CD4-positive, alpha-beta T cell treated with Interleukin-6 for 4 hours (primary cell): Measurements from ENCODE around the gene OMP.

Source experiments
- DNase-seq: peaks from one replicate; pipeline ENCODE4 v3.0.0-alpha.2; 2020; ENCODE audit warnings: mixed read lengths

OMP gene

DNA sequence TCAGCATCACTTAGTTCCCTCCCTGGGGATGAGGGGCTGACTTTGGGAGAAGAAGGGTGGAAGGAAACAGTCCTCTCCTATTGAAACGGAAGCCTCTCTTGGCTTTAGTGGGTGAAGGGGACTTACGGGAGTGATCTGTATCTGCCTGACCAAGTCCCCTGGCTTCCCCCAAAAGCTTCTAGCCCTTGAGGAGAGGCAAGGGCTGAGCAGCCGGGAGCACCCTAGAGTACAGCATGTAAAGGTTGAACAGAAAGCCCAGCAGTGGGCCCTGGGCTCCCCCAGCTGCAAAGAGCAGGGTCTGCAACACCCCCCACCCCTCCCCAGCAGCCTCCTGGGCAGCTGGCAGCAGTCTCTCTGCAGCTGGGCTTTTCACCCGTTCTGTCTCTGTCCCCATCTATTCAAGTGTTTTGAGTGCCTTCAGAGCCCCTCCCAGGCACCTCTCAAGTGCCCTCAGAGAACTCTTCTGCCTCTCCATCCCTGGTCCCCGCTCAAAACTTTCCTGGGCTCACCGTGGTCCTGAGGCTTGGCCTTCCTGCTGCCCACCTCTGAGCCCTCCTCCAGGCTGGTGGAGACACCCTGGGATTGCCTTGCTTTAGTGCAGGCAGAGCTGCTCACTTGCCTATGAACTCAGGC lies 33.2 kb upstream of the OMP start:
- DNase-seq, result no peak

DNA sequence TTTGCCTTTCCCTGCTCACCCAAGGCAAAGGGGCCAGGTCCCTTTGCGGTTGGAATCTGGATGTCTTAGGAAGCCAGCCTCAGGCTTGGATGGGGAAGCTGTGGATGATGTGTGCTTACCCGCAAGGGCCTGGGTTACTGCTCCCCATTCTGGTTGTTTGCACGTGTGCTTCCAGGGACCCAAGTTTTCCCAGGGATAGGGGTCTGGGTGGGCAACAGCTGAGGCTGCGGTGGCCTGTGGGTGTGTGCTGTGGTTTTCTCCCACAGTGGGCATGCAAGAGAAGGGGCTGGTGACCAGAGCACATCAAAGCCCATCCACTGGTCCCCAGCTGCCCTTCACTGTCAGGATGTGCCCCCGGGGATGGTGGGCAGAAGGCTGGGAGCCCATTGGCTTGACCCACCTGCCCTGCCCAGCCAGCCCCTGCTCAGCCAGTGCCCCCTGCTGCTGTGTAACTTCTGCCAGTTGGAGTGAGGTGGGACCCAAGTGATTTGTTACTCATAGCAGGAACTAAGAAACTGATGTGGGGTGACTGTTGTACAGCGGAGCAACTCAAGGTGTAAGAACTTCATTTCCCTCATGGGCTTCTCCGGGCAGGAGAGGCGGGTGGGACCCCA lies 32.6 kb upstream of the OMP start:
- DNase-seq, result no peak

DNA sequence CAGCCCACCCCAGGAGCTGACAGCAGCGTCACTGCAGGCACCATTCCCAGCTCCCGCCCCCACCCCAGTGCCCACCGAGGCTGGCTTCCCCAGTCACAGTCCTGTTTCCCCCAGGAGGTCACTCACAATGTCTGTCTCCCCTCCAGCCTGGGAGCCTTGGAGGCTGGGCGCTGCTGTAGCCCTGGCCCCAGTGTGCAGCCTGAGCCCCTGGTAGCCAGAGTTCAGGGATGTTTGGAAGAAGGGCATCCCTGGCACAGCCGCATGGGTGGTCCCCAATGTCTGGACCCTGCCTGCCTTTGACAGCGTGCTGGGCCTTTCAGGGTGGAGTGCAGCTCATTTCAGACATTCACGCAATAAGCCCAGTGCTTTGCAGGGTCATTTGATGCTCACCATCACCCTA lies 31.6 kb upstream of the OMP start:
- DNase-seq, result no peak

DNA sequence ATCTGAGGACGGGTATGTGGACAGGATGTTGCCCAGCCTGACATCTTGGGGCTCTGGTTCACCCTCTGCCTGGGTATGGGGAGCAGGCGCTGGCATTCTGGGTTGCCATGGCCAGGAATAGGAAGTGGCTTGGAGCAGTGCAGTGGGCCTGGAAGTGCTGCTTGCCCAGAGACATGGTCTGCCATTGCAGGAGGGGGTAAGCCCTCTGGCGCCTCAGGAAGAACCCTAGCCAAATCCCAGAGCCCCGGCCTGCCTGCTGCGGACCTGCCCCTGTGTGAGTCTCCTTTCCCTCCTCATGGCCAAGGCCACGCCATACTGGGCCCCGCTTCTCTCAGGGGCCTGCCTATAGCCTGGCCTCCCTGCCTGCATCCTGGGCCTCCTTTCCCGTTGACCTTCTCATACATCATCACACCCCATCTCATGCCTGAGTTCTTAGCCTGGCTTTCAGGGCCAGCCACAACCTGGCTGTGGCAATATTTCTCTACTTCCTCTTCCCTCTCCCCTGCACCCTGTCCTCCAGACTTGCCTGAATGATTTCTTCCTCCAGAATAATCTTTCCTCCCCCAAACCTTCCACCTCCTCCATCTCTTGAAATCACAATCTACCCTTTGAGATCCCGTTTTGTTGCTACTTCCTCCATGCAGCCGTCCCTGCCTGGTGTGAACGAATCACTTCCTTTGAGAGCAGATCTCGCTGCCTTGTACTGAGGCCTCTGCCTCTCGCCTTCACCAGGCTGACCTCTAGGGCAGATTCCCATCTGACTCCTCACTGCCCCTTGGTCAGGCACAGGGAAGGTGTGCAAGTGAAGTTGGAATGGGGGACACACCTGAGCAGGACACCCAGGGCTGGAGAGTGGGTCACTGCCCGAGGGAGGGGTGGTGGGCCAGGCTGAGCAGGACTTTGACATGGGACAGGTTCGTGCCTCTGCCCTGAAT lies 30.7 kb upstream of the OMP start:
- DNase-seq, result no peak

DNA sequence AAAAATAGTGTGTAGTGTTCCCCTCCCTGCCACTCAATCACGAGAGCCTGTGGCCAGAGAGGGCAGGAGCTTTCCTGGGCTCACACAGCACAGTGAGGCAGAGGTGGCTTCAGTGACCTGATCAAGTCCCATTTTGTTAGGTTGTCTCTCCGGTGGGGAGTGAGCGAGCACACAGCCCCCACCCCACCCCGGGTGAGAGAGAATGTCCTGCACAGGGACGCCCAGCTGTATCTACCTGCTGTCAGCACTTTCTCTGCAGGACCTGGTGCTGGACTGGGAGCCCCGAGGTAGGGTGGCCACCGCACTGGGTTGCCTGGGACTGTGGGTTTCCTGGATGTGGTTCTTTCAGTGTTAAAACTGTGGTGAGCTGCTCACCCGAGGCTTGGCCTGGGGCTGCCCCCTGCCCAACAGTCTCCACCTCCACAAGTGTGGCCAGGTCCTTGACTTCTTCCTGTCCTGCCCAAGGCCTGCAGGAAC lies 29.8 kb upstream of the OMP start:
- DNase-seq, result no peak

DNA sequence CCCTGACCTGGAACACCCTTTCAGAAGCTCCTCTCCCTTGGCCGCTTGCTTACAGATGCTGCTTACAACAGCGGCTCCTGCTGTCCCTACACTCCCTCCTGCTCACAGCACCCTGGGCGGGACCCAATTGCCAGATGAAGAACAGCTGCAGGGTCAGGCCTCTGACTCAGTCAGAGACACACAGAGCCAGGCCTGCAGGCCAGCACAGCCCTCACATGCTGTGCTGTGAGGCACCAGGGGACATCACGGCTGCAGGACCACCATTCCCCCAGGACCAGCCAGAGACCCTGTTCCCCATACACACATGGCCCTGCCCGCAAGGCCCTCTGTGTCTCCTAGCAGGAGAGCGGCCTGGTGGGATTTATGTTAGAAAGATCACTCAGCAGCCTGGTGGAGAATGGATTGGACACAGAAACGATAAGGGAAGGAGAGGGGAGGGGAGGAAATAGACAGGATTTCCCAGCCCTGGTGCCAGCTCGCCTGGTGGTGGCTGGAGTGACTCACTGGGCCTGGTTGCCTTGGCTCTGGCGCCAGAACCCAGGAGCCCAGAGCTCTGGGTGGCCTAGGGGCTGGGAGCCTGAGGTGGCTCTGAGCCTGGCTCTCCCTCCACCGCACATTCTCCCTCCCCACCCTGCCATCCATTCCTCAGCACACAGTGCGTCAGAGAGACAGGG lies 29.2 kb upstream of the OMP start:
- no peak for DNase-seq

DNA sequence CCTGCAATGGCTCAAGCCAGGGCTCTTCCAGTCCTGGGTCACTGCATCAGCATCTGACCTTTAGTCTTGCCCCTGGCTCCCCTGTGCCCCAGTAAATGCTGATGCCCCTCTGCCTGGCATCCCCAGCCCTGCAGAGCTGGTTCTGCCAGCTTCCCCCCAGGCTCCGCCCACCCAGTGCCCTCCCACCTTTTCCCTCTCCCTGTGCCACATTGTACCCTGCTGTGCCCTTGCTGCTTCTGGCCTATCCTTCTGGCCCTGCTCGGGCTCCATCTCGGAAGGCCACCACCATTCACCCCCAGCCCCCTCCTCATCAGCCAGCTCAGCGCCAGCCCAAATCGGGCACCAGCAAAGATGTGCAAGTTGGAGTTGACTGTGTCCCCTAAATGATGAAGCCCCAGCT lies 28.4 kb upstream of the OMP start:
- DNase-seq, result no peak

DNA sequence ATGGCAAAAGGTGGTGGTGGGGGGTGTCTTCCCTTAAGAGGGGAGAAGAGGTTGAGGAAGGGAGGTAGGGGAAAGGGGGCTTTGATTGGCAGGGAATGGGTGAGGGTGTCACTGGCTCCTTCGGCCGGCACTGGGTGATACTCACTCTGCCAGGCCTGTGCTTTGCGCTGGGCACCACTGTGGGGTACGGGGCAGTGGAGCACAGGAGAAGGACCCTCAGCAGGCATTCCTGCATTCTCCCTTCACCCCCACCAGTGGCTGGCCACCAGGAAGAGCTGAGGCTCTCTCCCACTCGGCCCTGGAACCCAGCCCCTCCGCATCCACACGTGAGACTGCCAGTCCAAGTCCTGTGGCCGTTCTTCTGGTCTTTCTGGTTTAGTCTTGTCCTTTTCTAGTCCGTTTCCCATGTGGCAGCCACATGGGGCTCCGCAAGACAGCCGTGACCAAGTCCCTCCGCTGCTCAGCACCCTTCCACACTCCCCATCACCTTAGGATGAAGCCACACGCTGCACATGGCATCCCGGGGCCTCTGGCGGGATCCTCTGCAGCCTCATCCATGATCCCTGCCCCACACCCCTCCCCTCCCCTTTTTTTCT lies 27.9 kb upstream of the OMP start:
- no peak for DNase-seq

DNA sequence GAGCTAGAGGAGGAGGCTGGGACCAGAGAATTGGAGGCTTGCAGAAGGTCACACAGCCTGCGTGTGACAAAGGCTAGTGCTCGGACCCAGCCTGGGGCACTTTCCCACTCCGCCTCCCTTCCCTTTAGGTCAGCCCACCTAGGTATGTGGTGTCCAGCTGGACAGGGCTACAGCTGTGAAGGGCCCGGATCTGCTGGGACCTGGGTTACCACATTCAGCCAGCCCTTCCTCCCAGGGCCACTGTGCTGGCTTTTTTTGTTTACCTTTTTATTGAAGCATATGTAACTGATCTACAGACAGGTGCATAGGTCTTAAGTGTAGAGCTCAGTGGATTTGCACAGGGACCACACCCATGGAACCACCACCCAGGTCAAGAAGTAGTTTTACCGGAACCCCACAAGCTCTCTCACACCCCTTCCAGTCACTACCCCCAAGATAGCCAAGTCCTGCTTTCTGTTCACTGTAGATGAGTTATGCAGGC lies 27.2 kb upstream of the OMP start:
- DNase-seq, result no peak

DNA sequence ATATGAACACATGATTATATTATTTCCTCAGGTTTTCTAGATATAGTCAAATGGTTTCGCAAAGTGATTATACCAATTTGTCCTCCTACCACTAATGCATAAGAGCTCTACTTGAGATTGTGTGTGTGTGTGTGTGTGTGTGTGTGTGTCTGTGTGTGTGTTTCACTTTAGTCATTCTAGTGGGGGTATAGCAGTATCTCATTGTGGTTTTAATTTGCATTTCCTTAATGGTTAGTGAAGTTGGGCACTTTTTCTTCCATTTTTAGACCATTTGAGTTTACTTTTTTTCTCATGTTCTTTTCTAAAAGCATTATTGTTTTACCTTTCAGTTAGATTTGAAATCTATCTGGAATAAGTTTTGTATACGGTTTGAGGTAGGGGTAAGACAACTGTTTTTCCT lies 23.0 kb upstream of the OMP start:
- no peak for DNase-seq

DNA sequence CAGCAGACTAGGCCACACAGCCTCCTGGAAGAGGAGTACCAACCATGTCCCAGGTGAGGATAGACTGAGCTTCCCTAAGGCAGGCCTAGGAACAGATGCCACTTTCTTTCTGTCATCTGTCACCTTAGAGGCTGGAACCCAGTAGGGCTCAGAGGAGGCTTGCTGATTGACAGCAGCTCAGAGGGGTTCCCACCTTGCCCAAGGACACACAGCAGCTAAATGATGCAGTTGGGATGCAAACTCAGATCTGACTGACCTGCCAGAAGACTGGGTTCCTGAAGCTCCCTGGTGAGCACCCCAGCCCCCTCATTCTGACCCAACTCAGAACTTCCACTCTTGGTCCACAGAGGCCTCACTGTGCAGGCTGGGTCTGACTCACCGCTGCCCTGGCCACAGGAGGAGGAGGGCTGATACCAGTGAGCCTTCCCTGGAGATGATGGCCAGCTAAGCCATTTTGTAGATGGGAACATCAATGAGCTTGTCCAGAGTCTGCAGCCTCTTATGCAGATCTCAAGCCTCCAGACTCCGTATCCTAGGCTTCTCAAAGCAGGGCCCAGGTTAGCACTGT lies 21.9 kb upstream of the OMP start:
- DNase-seq, result no peak

DNA sequence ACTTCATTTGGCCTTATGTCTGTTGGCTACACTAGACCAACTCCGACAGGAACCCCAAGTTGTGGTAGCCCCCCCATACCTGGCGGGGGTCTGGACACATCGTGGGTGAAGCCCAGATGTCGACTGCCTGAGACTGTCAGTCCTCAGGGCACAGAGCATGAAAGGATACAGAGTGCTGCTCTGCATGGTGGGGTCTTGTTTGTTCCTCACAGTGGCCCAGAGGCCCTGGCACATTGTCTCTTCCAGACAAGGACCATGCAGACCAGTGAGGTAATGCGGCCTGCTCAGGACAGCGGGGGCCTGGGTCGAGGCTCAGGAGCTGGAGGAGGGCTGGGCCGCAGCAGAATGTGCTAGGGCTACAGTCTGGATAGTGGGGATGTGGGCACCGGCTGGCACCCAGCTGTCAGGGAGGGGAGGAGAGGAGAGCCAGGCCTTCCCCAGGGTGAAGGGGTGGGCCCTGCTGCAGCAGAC lies 21.2 kb upstream of the OMP start:
- DNase-seq, result no peak

DNA sequence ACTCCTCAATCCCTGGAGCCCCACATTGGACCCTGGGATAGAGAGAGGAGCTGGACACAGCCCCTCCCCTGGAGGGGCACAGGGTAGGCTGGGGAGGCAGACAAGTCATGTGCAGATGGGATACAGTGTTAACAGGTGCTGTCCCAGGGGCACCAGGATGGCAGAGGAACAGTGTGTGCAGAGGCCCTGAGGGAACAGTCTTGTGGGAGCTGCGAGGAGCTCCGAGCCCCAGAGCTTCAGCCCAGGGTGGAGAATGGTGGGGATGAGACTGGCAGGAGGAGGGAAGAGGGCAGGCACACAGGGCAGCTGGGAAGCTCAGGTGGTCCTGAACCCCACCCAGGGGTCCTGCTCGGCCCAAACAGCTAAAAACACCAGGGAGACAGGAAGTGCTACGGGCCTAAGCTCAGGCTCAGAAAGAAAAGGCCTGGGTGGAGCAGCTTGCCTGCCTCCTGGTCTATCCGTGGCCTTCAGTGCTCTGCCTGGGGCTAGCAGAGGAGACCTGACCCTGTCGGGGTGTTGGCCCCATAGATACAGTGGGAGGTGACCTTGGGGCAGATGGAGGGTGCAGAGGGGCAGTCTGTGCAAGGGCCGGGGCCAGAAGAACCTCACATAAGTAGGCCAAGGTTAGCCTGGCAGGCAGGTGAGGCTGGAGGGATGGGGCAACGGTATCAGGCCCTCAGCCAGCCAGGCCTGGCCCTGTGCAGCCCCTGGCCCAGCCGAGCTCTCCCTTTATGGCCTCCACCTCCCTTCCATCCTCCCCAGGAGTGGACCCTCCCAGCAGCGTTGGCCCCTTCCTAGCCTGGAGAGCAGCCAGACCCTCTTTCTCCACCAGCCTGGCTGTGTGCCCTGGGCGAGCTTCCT lies 20.4 kb upstream of the OMP start:
- DNase-seq, result no peak

DNA sequence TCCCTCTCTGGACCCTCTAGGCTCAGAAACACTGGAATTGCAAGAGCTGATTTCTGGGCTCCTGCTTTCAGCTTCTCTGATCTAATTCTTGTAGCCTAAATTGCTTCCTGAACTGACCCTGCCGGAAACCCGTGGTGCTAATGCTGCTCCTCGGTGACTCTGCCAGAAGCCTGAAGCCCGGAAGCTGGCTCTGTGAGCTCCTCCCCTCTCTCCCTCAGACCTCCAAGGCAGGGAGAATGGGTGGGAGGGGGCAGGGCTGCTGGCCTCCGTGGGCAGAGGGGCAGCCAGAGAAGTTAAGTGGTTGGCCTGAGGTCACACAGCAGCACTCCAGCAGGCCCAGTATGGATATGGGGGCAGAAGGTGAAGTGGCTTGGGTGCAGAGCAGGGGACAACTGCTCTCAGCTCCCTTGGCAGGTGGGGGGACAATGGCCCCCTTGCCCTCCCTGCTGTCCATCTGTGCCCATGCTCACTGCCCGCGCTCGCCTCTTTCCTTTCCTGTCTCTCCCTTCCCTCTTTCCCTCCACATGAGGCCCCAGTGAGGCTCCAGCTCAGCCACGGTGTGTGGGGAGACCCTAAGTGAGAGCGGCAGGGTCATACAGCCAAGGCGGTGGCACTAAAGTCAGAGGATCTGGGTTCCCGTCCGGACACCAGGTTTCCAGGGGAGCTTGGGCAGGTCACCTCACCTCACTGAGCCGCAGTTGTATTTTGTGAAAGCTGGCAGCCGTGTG lies 19.6 kb upstream of the OMP start:
- peak; percentile 73 for DNase-seq

DNA sequence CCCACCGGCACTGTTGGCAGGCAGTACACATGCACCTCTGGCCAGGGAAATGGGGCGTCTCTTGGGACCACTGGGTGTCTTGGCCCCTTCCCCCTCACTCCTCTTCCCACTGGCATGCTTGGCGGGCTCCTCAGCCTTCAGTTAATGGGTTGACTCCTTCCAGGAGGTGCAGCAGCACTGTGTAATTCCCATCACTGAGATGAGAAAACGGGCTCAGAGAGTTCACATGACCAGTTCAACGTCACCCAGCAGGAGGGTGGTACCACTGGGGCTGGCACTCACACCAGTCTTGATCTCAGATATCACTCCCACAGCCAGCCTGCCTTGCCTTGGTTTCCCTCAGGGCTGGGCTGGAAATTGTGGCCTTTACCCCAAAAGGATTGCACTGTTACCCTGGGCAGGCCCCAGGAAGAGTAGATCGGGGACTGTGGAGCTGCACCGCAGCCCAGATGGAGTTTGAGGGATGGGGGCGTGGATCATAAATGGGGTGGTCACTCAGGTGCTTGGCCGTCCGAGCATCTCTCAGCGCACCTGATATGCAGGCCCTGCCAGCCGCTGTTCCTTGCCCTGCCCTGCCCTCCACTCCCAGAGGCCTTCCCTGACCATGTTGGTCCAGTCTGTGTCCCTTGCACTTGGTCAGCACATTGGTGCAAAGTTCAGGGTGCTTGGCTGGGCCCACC lies 18.9 kb upstream of the OMP start:
- no peak for DNase-seq

DNA sequence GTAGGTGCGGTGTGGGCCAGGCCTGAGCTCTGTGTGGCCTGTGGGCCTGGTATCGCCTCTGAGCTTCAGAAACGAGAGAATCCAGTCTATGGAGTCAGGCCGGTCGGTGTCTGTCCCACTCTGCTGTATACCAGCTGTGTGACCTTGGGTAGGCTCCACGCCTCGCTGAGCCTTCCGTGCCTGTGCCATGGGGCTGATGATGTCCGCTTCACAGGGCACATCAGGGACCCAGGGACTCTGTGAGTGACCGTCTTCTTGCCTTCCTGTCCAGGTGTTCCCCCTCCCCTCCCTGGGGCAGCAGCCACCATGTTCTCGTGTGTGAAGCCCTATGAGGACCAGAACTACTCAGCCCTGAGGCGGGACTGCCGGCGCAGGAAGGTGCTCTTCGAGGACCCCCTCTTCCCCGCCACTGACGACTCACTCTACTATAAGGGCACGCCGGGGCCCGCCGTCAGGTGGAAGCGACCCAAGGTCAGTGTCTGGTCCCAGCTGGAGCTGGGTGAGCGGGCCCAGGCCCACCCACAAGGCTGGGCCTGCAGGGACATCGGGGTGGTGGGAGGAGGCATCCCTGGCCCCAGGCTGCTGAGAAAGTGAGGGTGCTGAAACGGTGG lies 18.0 kb upstream of the OMP start:
- DNase-seq, result no peak

DNA sequence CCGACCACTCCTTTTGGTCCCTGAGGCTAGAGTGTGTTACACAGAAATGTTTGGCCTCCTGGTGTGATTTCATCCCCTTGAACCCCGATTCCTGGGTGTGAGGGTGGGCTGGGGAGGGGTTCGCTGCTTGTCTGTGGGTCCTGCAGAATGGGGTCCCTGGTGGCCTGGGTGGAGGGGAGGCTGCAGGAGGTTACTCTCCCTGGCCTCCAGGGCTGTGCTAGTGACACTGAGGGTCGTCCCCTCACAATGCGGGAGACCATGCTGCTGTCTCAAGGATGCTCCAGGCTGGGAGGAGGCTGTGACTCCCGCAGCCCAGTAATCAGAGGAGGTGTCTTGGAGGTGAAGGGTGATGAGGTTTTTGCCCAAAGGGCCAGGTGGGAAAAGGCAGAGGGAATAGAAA lies 17.0 kb upstream of the OMP start:
- DNase-seq, result no peak

DNA sequence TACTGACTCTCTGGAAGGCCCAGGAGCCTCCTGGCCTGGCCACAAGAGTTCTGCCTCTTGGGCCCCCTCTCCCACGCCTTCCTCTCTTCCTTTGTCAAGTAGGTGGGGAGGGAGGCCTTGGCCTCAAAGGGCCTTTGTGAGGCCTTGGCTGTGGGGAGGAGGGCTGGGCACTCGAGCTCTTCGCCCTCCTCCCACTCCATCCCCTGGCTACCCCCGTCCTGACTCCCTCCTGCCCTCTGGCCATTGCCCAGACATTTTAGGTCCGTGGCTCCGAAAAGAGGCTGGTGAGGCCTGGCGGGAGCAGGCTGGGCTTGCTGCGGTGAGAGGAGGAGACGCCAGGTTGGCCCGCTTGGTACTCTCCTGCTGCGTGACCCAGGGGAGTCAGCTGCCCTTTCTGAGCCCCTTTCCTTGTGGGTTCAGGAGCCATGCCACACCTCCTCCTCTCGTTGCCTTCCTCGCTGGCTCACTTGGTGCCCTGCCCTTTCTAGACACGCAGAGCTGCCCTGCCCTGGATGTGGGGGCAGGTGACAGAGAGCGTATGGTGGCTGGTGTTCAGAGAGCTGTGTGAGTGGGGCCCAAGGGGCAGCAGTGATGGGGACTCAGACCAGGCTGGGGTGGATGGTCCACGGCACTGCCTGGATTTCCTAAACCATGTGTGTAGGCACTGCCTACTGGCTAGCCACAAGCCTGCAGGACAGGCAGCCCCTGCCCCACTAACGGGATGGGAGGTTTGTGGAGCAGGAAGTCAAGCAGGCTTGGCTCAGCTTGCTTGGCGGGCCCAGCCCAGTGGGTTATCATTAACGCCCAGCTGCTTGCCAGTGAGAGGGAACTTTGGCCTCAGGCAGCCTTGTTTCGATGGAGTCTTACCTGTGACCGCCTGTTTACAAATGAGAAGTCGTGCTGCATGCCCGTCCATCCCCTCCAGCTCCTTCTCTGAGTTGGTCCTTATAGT lies 15.8 kb upstream of the OMP start:
- DNase-seq, result no peak
